Activated T-cell treated with anti-CD3 and anti-CD28 coated beads, Interleukin-2, amount 50 U/mL, for 24 hours (primary cell): ENCODE data around the gene INPP4A.
A peak's percentile ranks its signal among the peaks of the same experiment; 100 is the strongest.

ENCODE experiments used
- DNase-seq: peaks from one replicate; pipeline ENCODE4 v3.0.0-alpha.2; 2020
- H3K27ac Mint-ChIP-seq: 2 replicates; pipeline ENCODE4 v1.8.0; 2020; ENCODE audit warnings: mild to moderate bottlenecking, mixed read lengths
- H3K27me3 Mint-ChIP-seq: 2 replicates; pipeline ENCODE4 v1.8.0; 2020; ENCODE audit warnings: mixed read lengths
- H3K36me3 Mint-ChIP-seq: 2 replicates; pipeline ENCODE4 v1.8.0; 2020; ENCODE audit warnings: low read depth, mixed read lengths
- H3K4me1 Mint-ChIP-seq: 2 replicates; pipeline ENCODE4 v1.8.0; 2020; ENCODE audit warnings: low read depth, mixed read lengths
- H3K4me3 Mint-ChIP-seq: 2 replicates; pipeline ENCODE4 v1.8.0; 2020; ENCODE audit warnings: mild to moderate bottlenecking, moderate library complexity, mixed read lengths
- H3K9me3 Mint-ChIP-seq: 2 replicates; pipeline ENCODE4 v1.8.0; 2020; ENCODE audit warnings: mixed read lengths

The INPP4A gene

GRCh38 chr2:98500561-98500960 is 55.9 kb downstream of the INPP4A start:
- Mint-ChIP-seq H3K36me3 (peaks cover 49% of the 10 kb centered on the region), H3K9me3 (peaks cover 14% of the 10 kb centered on the region), H3K4me3 (no peak overlapping the region), H3K27me3 (no peaks in the 10 kb centered on the region), H3K27ac (peak overlapping the region; percentile 42), H3K4me1 (peaks cover 81% of the 10 kb centered on the region)
- DNase-seq: no peak

- no peak overlapping the region for H3K4me3 Mint-ChIP-seq
- H3K9me3 Mint-ChIP-seq: peaks cover 13% of the 10 kb centered on the region
- no peak for DNase-seq
- no peaks in the 10 kb centered on the region for H3K27me3 Mint-ChIP-seq
- H3K4me1 Mint-ChIP-seq: peaks cover 88% of the 10 kb centered on the region
- no peak overlapping the region for H3K27ac Mint-ChIP-seq
- H3K36me3 Mint-ChIP-seq: peaks cover 44% of the 10 kb centered on the region
These were observed 56.6 kb downstream of the INPP4A start for GRCh38 chr2:98501223-98501622.

GRCh38 chr2:98501876-98502275 is 57.2 kb downstream of the INPP4A start:
- Mint-ChIP-seq H3K27me3 (no peaks in the 10 kb centered on the region), H3K27ac (peak overlapping the region; percentile 80), H3K9me3 (peaks cover 6% of the 10 kb centered on the region), H3K4me1 (peaks cover 88% of the 10 kb centered on the region), H3K36me3 (peaks cover 44% of the 10 kb centered on the region), H3K4me3 (no peak overlapping the region)
- DNase-seq: peak; percentile 29

GRCh38 chr2:98502556-98503335 is 58.1 kb downstream of the INPP4A start:
- no peaks in the 10 kb centered on the region for H3K27me3 Mint-ChIP-seq
- no peak for DNase-seq
- peaks cover 90% of the 10 kb centered on the region for H3K4me1 Mint-ChIP-seq
- H3K4me3 Mint-ChIP-seq: no peak overlapping the region
- peak overlapping the region; percentile 0 for H3K27ac Mint-ChIP-seq
- H3K9me3 Mint-ChIP-seq: peaks cover 2% of the 10 kb centered on the region
- H3K36me3 Mint-ChIP-seq: peaks cover 41% of the 10 kb centered on the region

- Mint-ChIP-seq H3K27me3 (no peaks in the 10 kb centered on the region), H3K9me3 (no peaks in the 10 kb centered on the region), H3K4me1 (peaks cover 90% of the 10 kb centered on the region), H3K4me3 (no peak overlapping the region), H3K27ac (peak overlapping the region; percentile 72), H3K36me3 (peaks cover 37% of the 10 kb centered on the region)
- DNase-seq: peak; percentile 26
These were observed 58.9 kb downstream of the INPP4A start for GRCh38 chr2:98503481-98504105.

- Mint-ChIP-seq H3K9me3 (no peaks in the 10 kb centered on the region), H3K4me1 (peaks cover 93% of the 10 kb centered on the region), H3K27me3 (no peaks in the 10 kb centered on the region), H3K36me3 (peaks cover 31% of the 10 kb centered on the region), H3K4me3 (no peak overlapping the region), H3K27ac (peak overlapping the region; percentile 72)
- no peak for DNase-seq
These were observed 59.9 kb downstream of the INPP4A start for GRCh38 chr2:98504381-98505109.

- no peaks in the 10 kb centered on the region for H3K9me3 Mint-ChIP-seq
- H3K27me3 Mint-ChIP-seq: no peaks in the 10 kb centered on the region
- H3K27ac Mint-ChIP-seq: peak overlapping the region; percentile 69
- H3K36me3 Mint-ChIP-seq: peaks cover 30% of the 10 kb centered on the region
- no peak overlapping the region for H3K4me3 Mint-ChIP-seq
- DNase-seq: no peak
- peaks cover 93% of the 10 kb centered on the region for H3K4me1 Mint-ChIP-seq
These were observed 60.7 kb downstream of the INPP4A start for GRCh38 chr2:98505311-98505808.

- Mint-ChIP-seq H3K27ac (peak overlapping the region; percentile 69), H3K36me3 (peaks cover 28% of the 10 kb centered on the region), H3K9me3 (no peaks in the 10 kb centered on the region), H3K4me1 (peaks cover 95% of the 10 kb centered on the region), H3K4me3 (no peak overlapping the region), H3K27me3 (no peaks in the 10 kb centered on the region)
- DNase-seq: no peak
These were observed 61.5 kb downstream of the INPP4A start for GRCh38 chr2:98505971-98506664.

GRCh38 chr2:98506881-98507280 is 62.2 kb downstream of the INPP4A start:
- H3K27me3 Mint-ChIP-seq: no peaks in the 10 kb centered on the region
- H3K36me3 Mint-ChIP-seq: peaks cover 30% of the 10 kb centered on the region
- peak overlapping the region; percentile 69 for H3K27ac Mint-ChIP-seq
- no peak for DNase-seq
- peaks cover 98% of the 10 kb centered on the region for H3K4me1 Mint-ChIP-seq
- H3K9me3 Mint-ChIP-seq: no peaks in the 10 kb centered on the region
- H3K4me3 Mint-ChIP-seq: no peak overlapping the region

GRCh38 chr2:98507461-98507860 is 62.8 kb downstream of the INPP4A start:
- no peaks in the 10 kb centered on the region for H3K27me3 Mint-ChIP-seq
- H3K4me3 Mint-ChIP-seq: no peak overlapping the region
- H3K4me1 Mint-ChIP-seq: peaks cover 98% of the 10 kb centered on the region
- peaks cover 30% of the 10 kb centered on the region for H3K36me3 Mint-ChIP-seq
- peak overlapping the region; percentile 91 for H3K27ac Mint-ChIP-seq
- DNase-seq: no peak
- no peaks in the 10 kb centered on the region for H3K9me3 Mint-ChIP-seq

- Mint-ChIP-seq H3K27ac (peak overlapping the region; percentile 91), H3K27me3 (no peaks in the 10 kb centered on the region), H3K4me3 (peak overlapping the region; percentile 47), H3K36me3 (peaks cover 30% of the 10 kb centered on the region), H3K4me1 (peaks cover 96% of the 10 kb centered on the region), H3K9me3 (no peaks in the 10 kb centered on the region)
- DNase-seq: peak; percentile 36
These were observed 63.4 kb downstream of the INPP4A start for GRCh38 chr2:98507891-98508708.

GRCh38 chr2:98508709-98509066 is 64.0 kb downstream of the INPP4A start:
- no peaks in the 10 kb centered on the region for H3K27me3 Mint-ChIP-seq
- peak overlapping the region; percentile 47 for H3K4me3 Mint-ChIP-seq
- H3K27ac Mint-ChIP-seq: peak overlapping the region; percentile 91
- H3K4me1 Mint-ChIP-seq: peaks cover 96% of the 10 kb centered on the region
- H3K9me3 Mint-ChIP-seq: no peaks in the 10 kb centered on the region
- peaks cover 29% of the 10 kb centered on the region for H3K36me3 Mint-ChIP-seq
- DNase-seq: peak; percentile 56

GRCh38 chr2:98509542-98510321 is 65.1 kb downstream of the INPP4A start:
- Mint-ChIP-seq H3K36me3 (peaks cover 21% of the 10 kb centered on the region), H3K9me3 (no peaks in the 10 kb centered on the region), H3K4me3 (no peak overlapping the region), H3K4me1 (peaks cover 95% of the 10 kb centered on the region), H3K27me3 (no peaks in the 10 kb centered on the region), H3K27ac (peak overlapping the region; percentile 27)
- no peak for DNase-seq
